Islet of Langerhans (tissue), 1 donor: ENCODE data around the gene BACE1-AS.
"Not testable (repeated sequence)": the region's sequence is repeated elsewhere in the genome, so short reads cannot be mapped to it uniquely, and the experiment has no call there.

ENCODE experiments used
- FAIRE-seq: peaks from one replicate; lab custom pipeline; 2011; peaks lifted over from hg19 to GRCh38; lab: Jason Lieb, UNC

BACE1-AS gene

GRCh38 chr11:117327255-117327566 lies 36.1 kb downstream of the BACE1-AS start:
- FAIRE-seq: not testable (repeated sequence)

- peak; percentile 33 for FAIRE-seq
Measured at GRCh38 chr11:117327567-117328374, 36.6 kb downstream of the BACE1-AS start, which contains the start of gene CEP164. TSS of gene CEP164 (plus strand) at chr11:117327854. CDS start at chr11:117338587, 10,733 bp downstream.

- peak; percentile 47 for FAIRE-seq
Measured at GRCh38 chr11:117328375-117329010, 37.3 kb downstream of the BACE1-AS start.

GRCh38 chr11:117332843-117333242 lies 41.7 kb downstream of the BACE1-AS start:
- FAIRE-seq: no peak

- FAIRE-seq: no peak
Measured at GRCh38 chr11:117333917-117334316, 42.8 kb downstream of the BACE1-AS start.

GRCh38 chr11:117334896-117335295 lies 43.8 kb downstream of the BACE1-AS start:
- FAIRE-seq: no peak

- no peak for FAIRE-seq
Measured at GRCh38 chr11:117335399-117335798, 44.3 kb downstream of the BACE1-AS start.

GRCh38 chr11:117337076-117337475 lies 45.9 kb downstream of the BACE1-AS start:
- no peak for FAIRE-seq
